SH-SY5Y (cell line): Measurements from ENCODE around the gene PRM3.

Source experiments
- GATA2 ChIP-seq: IDR thresholded peaks from 2 replicates; pipeline ENCODE4 v1.6.1; 2011; ENCODE audit warnings: mild to moderate bottlenecking, low read depth, low read length
- GATA3 ChIP-seq: IDR thresholded peaks from 2 replicates; pipeline ENCODE4 v1.6.1; 2011; ENCODE audit warnings: low read depth, mild to moderate bottlenecking, low read length, moderate library complexity

- no peak for TF ChIP-seq GATA2
- TF ChIP-seq GATA3 = no peak
Measured at GRCh38 chr16:11233727-11234376, 39.6 kb downstream of the PRM3 start.
